ENCODE measurements around the gene NKAIN4. TPM values are rescaled to one million over a fixed set of nuclear protein-coding genes. Genes with fewer than 3 reads are reported as not detected.
"Not testable (repeated sequence)": the region's sequence is repeated elsewhere in the genome, so short reads cannot be mapped to it uniquely, and the experiment has no call there.

NKAIN4 gene
- total and polyA plus RNA-seq, 12 donors, result 0.04 TPM; not detected in 11

DNA sequence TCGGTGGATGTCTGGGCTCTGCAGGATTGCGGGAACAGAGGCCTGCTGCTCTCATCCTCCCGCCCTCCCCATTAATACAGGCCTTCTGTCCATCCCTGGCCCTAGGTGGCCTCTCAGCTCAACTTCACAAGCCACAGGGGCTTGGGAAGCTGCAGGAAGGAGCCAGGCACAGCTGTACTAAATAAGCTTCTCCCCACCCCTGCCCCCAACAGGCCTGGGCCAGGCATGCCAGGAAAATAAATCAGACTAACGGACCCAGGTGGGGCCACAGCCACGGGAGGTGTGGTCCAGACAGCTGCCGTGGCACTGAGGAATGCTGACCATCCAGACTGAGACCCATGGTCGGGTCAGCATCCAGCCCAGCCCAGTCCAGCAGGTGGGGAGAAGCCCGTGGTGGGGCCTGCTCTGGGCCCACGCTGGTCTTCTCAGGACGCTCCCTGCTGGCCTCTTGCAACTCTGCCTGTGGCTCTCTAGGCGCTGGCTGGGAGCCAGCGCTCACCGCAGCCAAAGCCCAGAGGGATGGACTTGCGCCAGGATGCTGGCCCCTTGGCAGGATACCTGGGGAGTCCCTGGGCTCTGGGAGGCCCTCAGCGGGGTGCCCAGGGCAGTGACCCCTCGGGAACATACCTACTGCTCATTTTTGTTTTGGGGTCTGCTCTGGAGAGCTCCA is 29.7 kb downstream of the NKAIN4 start:
- H3K4me3 ChIP-seq, result no peak overlapping the region
- TF ChIP-seq, protein P1, sequence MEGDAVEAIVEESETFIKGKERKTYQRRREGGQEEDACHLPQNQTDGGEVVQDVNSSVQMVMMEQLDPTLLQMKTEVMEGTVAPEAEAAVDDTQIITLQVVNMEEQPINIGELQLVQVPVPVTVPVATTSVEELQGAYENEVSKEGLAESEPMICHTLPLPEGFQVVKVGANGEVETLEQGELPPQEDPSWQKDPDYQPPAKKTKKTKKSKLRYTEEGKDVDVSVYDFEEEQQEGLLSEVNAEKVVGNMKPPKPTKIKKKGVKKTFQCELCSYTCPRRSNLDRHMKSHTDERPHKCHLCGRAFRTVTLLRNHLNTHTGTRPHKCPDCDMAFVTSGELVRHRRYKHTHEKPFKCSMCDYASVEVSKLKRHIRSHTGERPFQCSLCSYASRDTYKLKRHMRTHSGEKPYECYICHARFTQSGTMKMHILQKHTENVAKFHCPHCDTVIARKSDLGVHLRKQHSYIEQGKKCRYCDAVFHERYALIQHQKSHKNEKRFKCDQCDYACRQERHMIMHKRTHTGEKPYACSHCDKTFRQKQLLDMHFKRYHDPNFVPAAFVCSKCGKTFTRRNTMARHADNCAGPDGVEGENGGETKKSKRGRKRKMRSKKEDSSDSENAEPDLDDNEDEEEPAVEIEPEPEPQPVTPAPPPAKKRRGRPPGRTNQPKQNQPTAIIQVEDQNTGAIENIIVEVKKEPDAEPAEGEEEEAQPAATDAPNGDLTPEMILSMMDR (IDR thresholded peaks at IDR 0.05), result peak in 4 of 9 donors; percentile 17 to 49 (median 44)
- intact Hi-C loops (cut with DNase I), result no loop called here
- DNase-seq (peak; percentile 31 to 62), ATAC-seq (peak; percentile 62 to 86 (median 69))
- 28 to 30% methylated on average over 16 of the region's 16 CpGs for WGBS, 2 donors
- H3K27ac ChIP-seq, result no peak overlapping the region
- H3K36me3 ChIP-seq, result no peaks in the 10 kb centered on the region
- peaks cover 0 to 12% (median 6%) of the 10 kb centered on the region in 9 donors for H3K4me1 ChIP-seq
- no peaks in the 10 kb centered on the region for H3K9me3 ChIP-seq
- H3K27me3 ChIP-seq, result peaks cover 0 to 19% (median 12%) of the 10 kb centered on the region in 7 donors

DNA sequence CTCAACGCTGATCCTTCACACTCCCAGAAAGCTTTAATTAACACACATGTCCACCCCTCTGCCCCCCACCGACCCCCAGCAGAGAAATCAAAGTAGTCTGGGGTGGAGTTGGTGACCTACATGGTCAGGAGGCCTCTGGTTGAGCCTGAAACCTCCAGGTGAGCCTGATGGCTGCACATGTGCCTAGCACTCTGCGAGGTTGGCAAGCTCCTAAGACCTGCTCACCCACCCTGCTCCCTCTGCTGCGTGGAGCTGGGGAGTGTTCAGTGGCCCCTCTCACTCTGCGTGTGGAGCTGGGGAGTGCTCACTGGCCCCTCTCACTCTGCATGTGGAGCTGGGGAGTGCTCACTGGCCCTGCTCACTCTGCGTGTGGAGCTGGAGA is 30.4 kb downstream of the NKAIN4 start:
- no peaks in the 10 kb centered on the region for H3K9me3 ChIP-seq
- intact Hi-C loops (cut with DNase I), result no loop called here
- TF ChIP-seq, protein P1 (IDR thresholded peaks at IDR 0.05), result no peak
- H3K36me3 ChIP-seq, result no peaks in the 10 kb centered on the region
- ATAC-seq (no peak), DNase-seq (no peak)
- peaks cover 0 to 17% (median 6%) of the 10 kb centered on the region in 7 donors for H3K27me3 ChIP-seq
- no peak overlapping the region for H3K4me3 ChIP-seq
- WGBS, 2 donors, result 72 to 77% methylated on average over 6 of the region's 6 CpGs
- H3K27ac ChIP-seq, result no peak overlapping the region
- H3K4me1 ChIP-seq, result peaks cover 0 to 12% (median 6%) of the 10 kb centered on the region in 9 donors

DNA sequence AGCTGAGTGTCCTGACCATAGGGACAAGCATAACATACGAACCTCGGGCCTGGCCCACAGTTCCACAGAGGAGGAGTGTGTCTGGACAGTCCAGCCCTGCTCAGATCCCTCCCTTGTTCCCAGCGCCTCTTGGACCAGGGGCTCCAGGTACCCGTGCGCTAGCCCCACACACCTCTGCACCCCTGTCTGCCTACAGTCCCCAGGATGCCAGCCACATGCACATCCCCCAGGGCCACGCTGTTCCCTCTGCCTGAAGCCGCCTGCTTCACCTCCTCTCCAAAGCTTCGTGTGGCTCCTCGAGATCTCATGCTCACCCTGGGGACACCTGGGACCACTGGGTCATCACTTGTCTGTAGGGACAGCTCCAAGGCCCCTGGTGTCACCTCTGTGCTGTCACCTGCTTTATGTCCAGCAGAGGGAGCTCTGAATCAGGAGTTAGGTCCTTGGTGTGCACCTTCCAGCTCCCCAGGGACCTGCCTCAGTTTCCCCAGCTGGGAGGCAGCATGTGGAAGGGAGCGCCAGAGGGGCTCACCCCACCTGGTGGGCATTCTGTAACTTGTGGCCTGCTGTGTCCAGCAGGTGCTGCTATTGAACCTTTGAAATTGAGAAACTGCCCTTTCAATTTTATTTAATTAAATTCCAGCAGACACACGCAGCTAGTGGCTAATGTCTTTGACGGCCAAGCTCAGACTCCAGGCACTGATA is 31.0 kb downstream of the NKAIN4 start:
- DNase-seq (no peak), ATAC-seq (peak in 4 of 8 donors; percentile 14 to 40 (median 37))
- 42 to 48% methylated on average over 12 of the region's 12 CpGs for WGBS, 2 donors
- Histone ChIP-seq H3K9me3 (no peaks in the 10 kb centered on the region), H3K4me3 (no peak overlapping the region), H3K27ac (no peak overlapping the region), H3K4me1 (peaks cover 0 to 12% (median 6%) of the 10 kb centered on the region in 9 donors), H3K36me3 (no peaks in the 10 kb centered on the region), H3K27me3 (peaks cover 0 to 11% (median under 1%) of the 10 kb centered on the region in 7 donors)
- intact Hi-C loops (cut with DNase I), result no loop called here
- TF ChIP-seq, protein P1 (IDR thresholded peaks at IDR 0.05), result peak; percentile 11 to 76 (median 66)

DNA sequence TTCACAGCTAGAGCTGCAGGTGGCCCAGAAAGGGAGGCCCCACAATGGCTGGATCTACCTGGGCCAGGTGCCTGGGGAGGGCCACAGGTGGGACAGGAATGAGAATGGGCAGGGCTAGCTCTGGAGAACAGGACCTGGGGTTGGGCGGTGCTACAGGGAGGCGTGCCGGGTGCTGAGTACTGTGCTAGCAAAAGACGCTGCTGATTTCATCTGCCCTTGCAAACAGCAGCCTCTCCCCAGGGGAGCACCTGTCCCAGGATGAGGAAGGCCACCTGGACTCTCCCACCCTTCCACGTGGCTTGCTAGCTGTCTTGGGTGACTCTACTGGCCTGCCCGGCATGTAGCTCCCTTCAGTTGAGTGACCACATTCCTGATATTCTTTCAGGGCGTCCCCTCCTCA is 31.7 kb downstream of the NKAIN4 start:
- Histone ChIP-seq H3K27ac (no peak overlapping the region), H3K36me3 (no peaks in the 10 kb centered on the region), H3K4me3 (no peak overlapping the region), H3K9me3 (no peaks in the 10 kb centered on the region), H3K4me1 (peaks cover 0 to 12% (median 6%) of the 10 kb centered on the region in 9 donors), H3K27me3 (peaks cover 0 to 9% (median 0%) of the 10 kb centered on the region in 7 donors)
- intact Hi-C loops (cut with DNase I), result no loop called here
- no peak for DNase-seq
- ATAC-seq, result no peak
- 58 to 67% methylated on average over 7 of the region's 7 CpGs for WGBS, 2 donors
- TF ChIP-seq, protein P1 (IDR thresholded peaks at IDR 0.05), result no peak

DNA sequence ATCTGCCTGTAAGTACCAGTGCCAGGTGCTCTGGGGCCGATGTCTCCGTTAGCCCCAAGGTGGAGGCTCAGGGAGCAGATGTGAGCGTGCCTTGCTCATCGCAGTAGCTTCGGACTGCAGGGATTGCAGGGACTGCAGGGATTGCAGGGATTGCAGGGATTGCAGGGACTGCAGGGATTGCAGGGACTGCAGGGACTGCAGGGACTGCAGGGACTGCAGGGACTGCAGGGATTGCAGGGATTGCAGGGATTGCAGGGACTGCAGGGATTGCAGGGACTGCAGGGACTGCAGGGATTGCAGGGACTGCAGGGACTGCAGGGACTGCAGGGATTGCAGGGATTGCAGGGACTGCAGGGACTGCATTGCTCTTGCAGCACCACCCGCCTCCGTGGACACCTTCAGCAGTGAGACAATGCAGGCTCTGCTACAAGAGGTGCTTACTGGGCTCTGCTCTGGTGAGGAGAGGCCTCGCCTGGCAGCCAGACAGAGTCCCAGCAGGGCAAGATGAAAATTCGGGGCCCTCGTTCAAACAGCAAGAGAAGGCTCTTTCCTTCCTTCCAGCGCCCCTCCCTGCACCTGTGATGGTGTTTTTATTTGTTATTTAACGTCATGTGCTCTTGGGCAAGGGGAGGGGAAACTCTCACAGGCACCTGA is 32.7 kb downstream of the NKAIN4 start:
- H3K27ac ChIP-seq; intact Hi-C loops (cut with DNase I); DNase-seq; H3K27me3 ChIP-seq; H3K9me3 ChIP-seq; H3K4me3 ChIP-seq; H3K36me3 ChIP-seq; ATAC-seq: not testable (repeated sequence)
- H3K4me1 ChIP-seq, result peaks cover 3 to 18% (median 11%) of the 10 kb centered on the region in 9 donors
- WGBS, 2 donors, result 67 to 70% methylated on average over 12 of the region's 12 CpGs

Measured in heart right ventricle (tissue), 16 donors.